GM23338 (cell line): ENCODE measurements around the gene GTF3C1. TPM values are rescaled to one million over a fixed set of nuclear protein-coding genes. Genes with fewer than 3 reads are reported as not detected.

Source experiments
- ATAC-seq: fragments of 200-7000 bp; cut with Tn5 transposase; 3 replicates; pipeline ENCODE4 v1.9.1; 2020
- DNase-seq: peaks from one replicate; pipeline ENCODE4 v3.0.0-alpha.2; 2015; ENCODE audit warnings: low spot score
- H2AFZ ChIP-seq: fragments of 200-600 bp; sonication (generic); 2 replicates; pipeline ENCODE4 v1.8.0; 2016; ENCODE audit warnings: antibody characterized with exemption, mild to moderate bottlenecking, moderate library complexity
- H3F3A ChIP-seq: fragments of 200-600 bp; sonication (generic); replicated peaks from 2 replicates; pipeline ENCODE4 v1.8.0; 2017; ENCODE audit warnings: antibody characterized with exemption, mixed run types, low read depth
- H3K27ac ChIP-seq: fragments of 200-600 bp; sonication (generic); 2 replicates; pipeline ENCODE4 v1.6.1; 2016; ENCODE audit warnings: low read depth
- H3K27me3 ChIP-seq: fragments of 200-600 bp; sonication (generic); 2 replicates; pipeline ENCODE4 v1.8.0; 2016; ENCODE audit warnings: mild to moderate bottlenecking, mixed run types, moderate library complexity; ENCODE audit not compliant: insufficient read depth
- H3K36me3 ChIP-seq: fragments of 200-600 bp; sonication (generic); 2 replicates; pipeline ENCODE4 v1.8.0; 2016; ENCODE audit warnings: mild to moderate bottlenecking; ENCODE audit not compliant: insufficient read depth
- H3K4me1 ChIP-seq: fragments of 200-600 bp; sonication (generic); 2 replicates; pipeline ENCODE4 v1.8.0; 2016; ENCODE audit warnings: mild to moderate bottlenecking, moderate library complexity; ENCODE audit not compliant: insufficient read depth
- H3K4me2 ChIP-seq: fragments of 200-600 bp; sonication (generic); 2 replicates; pipeline ENCODE4 v1.7.1; 2017; ENCODE audit warnings: mixed run types
- H3K4me3 ChIP-seq: fragments of 200-600 bp; sonication (generic); 2 replicates; pipeline ENCODE4 v1.6.1; 2016; ENCODE audit warnings: mixed run types
- H3K79me2 ChIP-seq: fragments of 200-600 bp; sonication (generic); replicated peaks from 2 replicates; pipeline ENCODE4 v1.8.0; 2017; ENCODE audit warnings: mild to moderate bottlenecking; ENCODE audit not compliant: insufficient read depth
- H3K9me2 ChIP-seq: fragments of 200-600 bp; sonication (generic); 2 replicates; pipeline ENCODE4 v1.8.0; 2017; ENCODE audit not compliant: insufficient read depth
- H4K20me1 ChIP-seq: fragments of 200-600 bp; sonication (generic); replicated peaks from 2 replicates; pipeline ENCODE4 v1.8.0; 2017; ENCODE audit warnings: mild to moderate bottlenecking; ENCODE audit not compliant: insufficient read depth
- H3K27ac Mint-ChIP-seq: 2 replicates; pipeline ENCODE4 v1.8.0; 2020; ENCODE audit warnings: inconsistent platforms, mild to moderate bottlenecking, moderate library complexity, mixed read lengths
- H3K27me3 Mint-ChIP-seq: 3 replicates; pipeline ENCODE4 v1.8.0; 2022; ENCODE audit warnings: low read depth, mild to moderate bottlenecking, moderate library complexity, mixed read lengths, inconsistent platforms; ENCODE audit not compliant: insufficient read depth, poor library complexity
- H3K36me3 Mint-ChIP-seq: 3 replicates; pipeline ENCODE4 v1.8.0; 2021; ENCODE audit warnings: low read depth, mild to moderate bottlenecking, inconsistent platforms, moderate library complexity, mixed read lengths
- H3K4me1 Mint-ChIP-seq: 3 replicates; pipeline ENCODE4 v1.8.0; 2020; ENCODE audit warnings: mild to moderate bottlenecking, inconsistent platforms, mixed read lengths
- H3K4me3 Mint-ChIP-seq: 3 replicates; pipeline ENCODE4 v1.8.0; 2021; ENCODE audit warnings: moderate library complexity, mild to moderate bottlenecking, inconsistent platforms, mixed read lengths
- H3K9me3 Mint-ChIP-seq: 3 replicates; pipeline ENCODE4 v1.8.0; 2020; ENCODE audit warnings: moderate library complexity, mild to moderate bottlenecking, inconsistent platforms, mixed read lengths
- CREB1 ChIP-seq: fragments of 250-450 bp; sonication (Bioruptor Pico); IDR thresholded peaks from 2 replicates; pipeline ENCODE4 v1.5.0; 2020; ENCODE audit warnings: low read depth, mild to moderate bottlenecking, moderate library complexity
- CTCF ChIP-seq, 2 experiments: fragments of 200-600 bp in 1 of 2; sonication (generic) in 1 of 2; conservative IDR thresholded peaks; 2 replicates each; pipeline versions ENCODE4 v1.5.1 to v1.6.1; 2016 to 2017; ENCODE audit warnings: antibody characterized with exemption in 2 of 2, low read depth in 2 of 2, mild to moderate bottlenecking in 2 of 2, moderate library complexity in 1 of 2
- ETS1 ChIP-seq: IDR thresholded peaks from 2 replicates; pipeline ENCODE4 v1.6.1; 2016; ENCODE audit warnings: antibody characterized with exemption
- EZH2 ChIP-seq: fragments of 200-600 bp; sonication (generic); IDR thresholded peaks from one replicate; pipeline ENCODE4 v1.8.0; 2017; ENCODE audit warnings: antibody characterized with exemption, mild to moderate bottlenecking, low read depth; ENCODE audit not compliant: unreplicated experiment
- EZH2phosphoT487 ChIP-seq: fragments of 200-600 bp; sonication (generic); IDR thresholded peaks from one replicate; pipeline ENCODE4 v1.8.1; 2018; ENCODE audit warnings: antibody characterized with exemption; ENCODE audit not compliant: unreplicated experiment
- JUNB ChIP-seq: IDR thresholded peaks from one replicate; pipeline ENCODE4 v1.6.1; 2016; ENCODE audit warnings: antibody characterized with exemption; ENCODE audit not compliant: unreplicated experiment
- NANOG ChIP-seq: IDR thresholded peaks from 2 replicates; pipeline ENCODE4 v1.6.1; 2016; ENCODE audit warnings: antibody characterized with exemption, borderline replicate concordance
- POLR2AphosphoS5 ChIP-seq: IDR thresholded peaks from 2 replicates; pipeline ENCODE4 v1.6.1; 2016; ENCODE audit warnings: antibody characterized with exemption, low read depth
- REST ChIP-seq: IDR thresholded peaks from one replicate; pipeline ENCODE4 v1.6.1; 2018; ENCODE audit warnings: antibody characterized with exemption; ENCODE audit not compliant: unreplicated experiment
- ZNF114 ChIP-seq: fragments of 250-450 bp; sonication (Bioruptor Pico); IDR thresholded peaks from 2 replicates; pipeline ENCODE4 v1.5.0; 2020; ENCODE audit warnings: mild to moderate bottlenecking, moderate library complexity
- ZNF462 ChIP-seq: fragments of 250-450 bp; sonication (Bioruptor Pico); IDR thresholded peaks from 2 replicates; pipeline ENCODE4 v1.5.0; 2020; ENCODE audit warnings: mild to moderate bottlenecking, moderate library complexity
- polyA plus RNA-seq: library from polyadenylated mRNA; unstranded; fragments of >200 nt; fragmentation: Nextera tagmentation; extraction: Ambion mirVana; gene quantifications from 2 replicates; pipeline ENCODE4 v1.2.1, GENCODE V29; 2016
- total RNA-seq: library from RNA; depleted of rRNA; stranded (reverse); fragments of >200 nt; shearing (Covaris generic); gene quantifications from 2 replicates; pipeline ENCODE4 v1.2.3, GENCODE V29; 2014

The GTF3C1 gene
- total and polyA plus RNA-seq, 2 experiments from 2014 or later, result 78.5 to 138 TPM

GRCh38 chr16:27503662-27504061 is 46.1 kb downstream of the GTF3C1 start:
- Histone ChIP-seq H3K4me2 (no peak overlapping the region), H3K27me3 (no peaks in the 10 kb centered on the region), H3K9me2 (no peaks in the 10 kb centered on the region), H3K27ac (no peak overlapping the region), H3K36me3 (peaks cover 61% of the 10 kb centered on the region), H2AFZ (no peak overlapping the region), H3K4me1 (no peaks in the 10 kb centered on the region), H3K4me3 (no peak overlapping the region), H4K20me1 (peaks cover 17% of the 10 kb centered on the region), H3K79me2 (no peaks in the 10 kb centered on the region), H3F3A (no peaks in the 10 kb centered on the region)
- no peak overlapping the region for H3K4me3 Mint-ChIP-seq
- peaks cover 91% of the 10 kb centered on the region for H3K36me3 Mint-ChIP-seq
- no peak overlapping the region for H3K27ac Mint-ChIP-seq
- no peak for ATAC-seq
- TF ChIP-seq ZNF462 (CRISPR knock-in tag) (no peak), NANOG (no peak), POLR2AphosphoS5 (no peak), ETS1 (no peak), EZH2 (no peak), CTCF (conservative IDR thresholded peaks at IDR 0.05; ENCODE audit: low read depth in 2 of 2) (no peak), REST (no peak), EZH2phosphoT487 (no peak), ZNF114 (no peak), CREB1 (CRISPR knock-in tag) (no peak), JUNB (no peak)
- H3K9me3 Mint-ChIP-seq, result no peaks in the 10 kb centered on the region
- no peaks in the 10 kb centered on the region for H3K27me3 Mint-ChIP-seq
- no peak for DNase-seq
- H3K4me1 Mint-ChIP-seq, result no peaks in the 10 kb centered on the region
